Measurements from ENCODE around the gene RNF169. TPM values are rescaled to one million over a fixed set of nuclear protein-coding genes. Genes with fewer than 3 reads are reported as not detected.
"Not testable (repeated sequence)": the region's sequence is repeated elsewhere in the genome, so short reads cannot be mapped to it uniquely, and the experiment has no call there.

The RNF169 gene
- total RNA-seq, 1 donor from 2014 or later, result 7.1 TPM

GRCh38 chr11:74744277-74744676 is 4.4 kb upstream of the RNF169 start:
- peaks cover 3% of the 10 kb centered on the region for H3K9me3 Mint-ChIP-seq (ENCODE audit: unreplicated experiment)
- H3K27me3 Mint-ChIP-seq (ENCODE audit: unreplicated experiment), result peaks cover 8% of the 10 kb centered on the region
- H3K27ac Mint-ChIP-seq (ENCODE audit: unreplicated experiment), result no peak overlapping the region
- H3K36me3 Mint-ChIP-seq (ENCODE audit: unreplicated experiment), result no peaks in the 10 kb centered on the region
- DNase-seq, result no peak
- TF ChIP-seq CTCF (IDR thresholded peaks at IDR 0.05; ENCODE audit: partially characterized antibody, unreplicated experiment), result no peak
- peaks cover 5% of the 10 kb centered on the region for H3K4me1 Mint-ChIP-seq (ENCODE audit: low read depth, unreplicated experiment)
- no peak overlapping the region for H3K4me3 Mint-ChIP-seq (ENCODE audit: unreplicated experiment)

GRCh38 chr11:74746868-74747267 is 1.8 kb upstream of the RNF169 start:
- peaks cover 9% of the 10 kb centered on the region for H3K4me1 Mint-ChIP-seq (ENCODE audit: low read depth, unreplicated experiment)
- no peak overlapping the region for H3K4me3 Mint-ChIP-seq (ENCODE audit: unreplicated experiment)
- no peaks in the 10 kb centered on the region for H3K36me3 Mint-ChIP-seq (ENCODE audit: unreplicated experiment)
- H3K27me3 Mint-ChIP-seq (ENCODE audit: unreplicated experiment), result peaks cover 6% of the 10 kb centered on the region
- no peak overlapping the region for H3K27ac Mint-ChIP-seq (ENCODE audit: unreplicated experiment)
- H3K9me3 Mint-ChIP-seq (ENCODE audit: unreplicated experiment), result peaks cover 3% of the 10 kb centered on the region
- no peak for TF ChIP-seq CTCF (IDR thresholded peaks at IDR 0.05; ENCODE audit: partially characterized antibody, unreplicated experiment)
- no peak for DNase-seq

GRCh38 chr11:74749127-74749964 is 697 bp downstream of the RNF169 start:
- Mint-ChIP-seq H3K4me1 (ENCODE audit: low read depth, unreplicated experiment) (peaks cover 9% of the 10 kb centered on the region), H3K27me3 (ENCODE audit: unreplicated experiment) (peaks cover 6% of the 10 kb centered on the region), H3K4me3 (ENCODE audit: unreplicated experiment) (peak overlapping the region; percentile 92), H3K27ac (ENCODE audit: unreplicated experiment) (peak overlapping the region; percentile 77), H3K9me3 (ENCODE audit: unreplicated experiment) (peaks cover 2% of the 10 kb centered on the region), H3K36me3 (ENCODE audit: unreplicated experiment) (no peaks in the 10 kb centered on the region)
- TF ChIP-seq CTCF (IDR thresholded peaks at IDR 0.05; ENCODE audit: partially characterized antibody, unreplicated experiment), result no peak
- peak; percentile 44 for DNase-seq

GRCh38 chr11:74749965-74750296 is 1.3 kb downstream of the RNF169 start:
- peak overlapping the region; percentile 92 for H3K4me3 Mint-ChIP-seq (ENCODE audit: unreplicated experiment)
- TF ChIP-seq CTCF (IDR thresholded peaks at IDR 0.05; ENCODE audit: partially characterized antibody, unreplicated experiment), result no peak
- peaks cover 6% of the 10 kb centered on the region for H3K27me3 Mint-ChIP-seq (ENCODE audit: unreplicated experiment)
- DNase-seq, result no peak
- peaks cover 9% of the 10 kb centered on the region for H3K4me1 Mint-ChIP-seq (ENCODE audit: low read depth, unreplicated experiment)
- H3K36me3 Mint-ChIP-seq (ENCODE audit: unreplicated experiment), result no peaks in the 10 kb centered on the region
- no peak overlapping the region for H3K27ac Mint-ChIP-seq (ENCODE audit: unreplicated experiment)
- H3K9me3 Mint-ChIP-seq (ENCODE audit: unreplicated experiment), result peaks cover 2% of the 10 kb centered on the region

- H3K36me3 Mint-ChIP-seq (ENCODE audit: unreplicated experiment); H3K9me3 Mint-ChIP-seq (ENCODE audit: unreplicated experiment); H3K27me3 Mint-ChIP-seq (ENCODE audit: unreplicated experiment); H3K4me3 Mint-ChIP-seq (ENCODE audit: unreplicated experiment); DNase-seq; H3K27ac Mint-ChIP-seq (ENCODE audit: unreplicated experiment); H3K4me1 Mint-ChIP-seq (ENCODE audit: low read depth, unreplicated experiment): not testable (repeated sequence)
Measured at GRCh38 chr11:74750598-74750997, 1.9 kb downstream of the RNF169 start.
